Activated T-cell treated with anti-CD3 and anti-CD28 coated beads for 48 hours (primary cell): ENCODE data around the gene PJVK.
"Not testable (repeated sequence)": the region's sequence is repeated elsewhere in the genome, so short reads cannot be mapped to it uniquely, and the experiment has no call there.

Experiments used
- DNase-seq: peaks from one replicate; pipeline ENCODE4 v3.0.0-alpha.2; 2020; ENCODE audit warnings: low read depth

PJVK gene

GRCh38 chr2:178450774-178451525 is at the start of gene PJVK, which contains the start of gene PRKRA:
Gene PJVK, plus strand, starts transcription at chr2:178451378. Its CDS starts 2,032 bp downstream, at chr2:178453410.
Gene PRKRA, minus strand, starts transcription at chr2:178451175. Its CDS starts 145 bp downstream, at chr2:178451030.
- DNase-seq = peak; percentile 96

DNA sequence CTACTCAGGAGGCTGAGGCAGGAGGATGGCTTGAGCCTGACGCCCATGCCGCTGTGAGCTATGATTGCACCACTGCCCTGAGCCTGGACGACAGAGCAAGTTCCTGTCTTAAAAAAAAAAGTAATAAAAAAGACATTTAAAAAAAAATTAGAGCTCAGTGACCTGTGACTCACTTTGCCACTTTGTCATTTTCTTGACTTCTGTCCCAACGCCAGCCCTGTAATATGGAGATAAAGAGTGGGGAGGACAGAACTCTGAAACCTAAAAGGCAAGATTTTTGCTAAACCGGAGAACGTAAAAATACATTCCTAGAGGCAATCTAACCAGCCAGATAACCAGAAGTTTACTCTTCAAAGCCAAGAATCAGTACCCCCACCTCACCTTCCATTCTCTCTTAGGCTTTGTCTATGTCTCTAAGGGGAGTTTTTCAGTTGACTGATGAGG is 49.2 kb upstream of the PJVK start:
- no peak for DNase-seq

- no peak for DNase-seq
Observed at GRCh38 chr2:178403671-178404306, 47.4 kb upstream of the PJVK start.

DNA sequence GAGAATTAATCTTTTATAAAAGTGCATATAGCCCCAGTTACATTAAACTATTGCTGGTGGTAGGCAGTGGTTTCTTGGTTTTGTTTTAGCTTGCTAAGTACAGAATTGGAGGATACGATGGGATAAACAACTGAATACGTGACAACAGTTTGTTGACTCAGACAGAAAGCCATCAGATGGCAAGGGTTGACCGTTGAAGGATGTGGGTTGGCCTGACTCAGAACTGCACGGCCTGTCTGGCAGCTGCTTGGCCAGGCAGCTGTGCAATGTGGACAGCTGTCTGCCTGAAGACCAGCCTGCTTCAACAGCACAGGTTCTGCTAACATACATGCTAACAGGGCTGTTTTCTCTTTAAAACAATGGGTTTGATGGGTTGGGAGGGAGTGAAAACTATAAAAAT is 46.8 kb upstream of the PJVK start:
- DNase-seq = peak; percentile 3

- DNase-seq = no peak
Observed at GRCh38 chr2:178409261-178409660, 41.9 kb upstream of the PJVK start.

DNA sequence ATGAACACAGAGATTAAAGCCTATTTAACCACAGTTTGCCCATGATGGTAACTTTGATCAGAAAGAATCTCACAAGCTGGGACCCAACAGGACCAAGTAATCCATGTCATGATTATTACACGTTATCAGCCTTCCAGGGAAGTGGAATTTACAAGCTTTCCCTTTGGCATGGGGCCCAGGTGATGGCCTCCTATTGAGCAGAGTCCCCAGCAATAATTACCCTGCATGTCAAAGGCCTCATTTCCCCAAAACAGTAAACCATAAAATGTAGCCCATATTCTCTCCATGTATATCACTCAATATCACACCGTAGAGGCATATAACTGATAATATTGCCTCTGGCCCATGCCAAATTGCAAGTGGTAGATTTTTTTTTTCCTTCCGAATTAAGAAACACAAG is 39.1 kb upstream of the PJVK start:
- no peak for DNase-seq

GRCh38 chr2:178412453-178412852 is 38.7 kb upstream of the PJVK start:
- not testable (repeated sequence) for DNase-seq

DNA sequence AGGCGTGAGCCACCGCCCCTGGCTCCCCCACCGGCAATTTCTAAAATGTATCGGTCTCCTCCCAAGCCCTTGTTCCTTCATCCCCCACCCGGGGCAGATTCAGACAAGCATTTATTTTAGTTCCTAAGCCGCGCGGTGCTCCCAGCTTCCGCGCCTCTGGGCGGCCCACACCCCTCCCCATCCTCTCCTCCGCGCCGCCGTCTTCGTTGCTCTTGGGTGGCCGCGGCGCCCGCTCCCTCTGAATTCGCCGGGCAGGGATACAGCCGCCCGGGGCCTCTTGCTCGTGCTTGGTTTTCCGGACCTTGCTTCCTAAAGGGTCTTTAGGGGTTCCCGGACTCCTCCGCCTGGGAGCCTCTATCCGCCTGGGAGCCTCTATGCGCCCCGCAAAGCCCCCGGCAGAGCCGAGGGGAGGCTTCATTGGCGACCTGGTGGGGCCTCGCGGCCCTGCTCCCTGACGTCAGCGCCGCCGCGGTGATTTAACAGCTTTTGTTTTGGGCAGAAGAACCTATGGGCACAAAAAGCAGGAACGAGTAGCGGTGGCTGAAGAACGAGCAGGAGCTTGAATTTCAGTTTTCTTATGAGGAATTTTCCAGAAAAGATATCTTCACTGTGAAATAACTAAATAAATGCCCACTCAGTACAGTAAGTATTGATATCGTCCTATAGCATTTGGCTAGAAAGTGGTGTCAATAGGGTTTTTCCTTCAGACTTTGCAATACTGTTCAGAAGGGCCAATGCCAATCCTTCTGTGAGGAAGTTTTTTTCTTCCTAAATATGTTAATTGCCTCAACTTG is 37.5 kb upstream of the PJVK start:
- DNase-seq = peak; percentile 74

DNA sequence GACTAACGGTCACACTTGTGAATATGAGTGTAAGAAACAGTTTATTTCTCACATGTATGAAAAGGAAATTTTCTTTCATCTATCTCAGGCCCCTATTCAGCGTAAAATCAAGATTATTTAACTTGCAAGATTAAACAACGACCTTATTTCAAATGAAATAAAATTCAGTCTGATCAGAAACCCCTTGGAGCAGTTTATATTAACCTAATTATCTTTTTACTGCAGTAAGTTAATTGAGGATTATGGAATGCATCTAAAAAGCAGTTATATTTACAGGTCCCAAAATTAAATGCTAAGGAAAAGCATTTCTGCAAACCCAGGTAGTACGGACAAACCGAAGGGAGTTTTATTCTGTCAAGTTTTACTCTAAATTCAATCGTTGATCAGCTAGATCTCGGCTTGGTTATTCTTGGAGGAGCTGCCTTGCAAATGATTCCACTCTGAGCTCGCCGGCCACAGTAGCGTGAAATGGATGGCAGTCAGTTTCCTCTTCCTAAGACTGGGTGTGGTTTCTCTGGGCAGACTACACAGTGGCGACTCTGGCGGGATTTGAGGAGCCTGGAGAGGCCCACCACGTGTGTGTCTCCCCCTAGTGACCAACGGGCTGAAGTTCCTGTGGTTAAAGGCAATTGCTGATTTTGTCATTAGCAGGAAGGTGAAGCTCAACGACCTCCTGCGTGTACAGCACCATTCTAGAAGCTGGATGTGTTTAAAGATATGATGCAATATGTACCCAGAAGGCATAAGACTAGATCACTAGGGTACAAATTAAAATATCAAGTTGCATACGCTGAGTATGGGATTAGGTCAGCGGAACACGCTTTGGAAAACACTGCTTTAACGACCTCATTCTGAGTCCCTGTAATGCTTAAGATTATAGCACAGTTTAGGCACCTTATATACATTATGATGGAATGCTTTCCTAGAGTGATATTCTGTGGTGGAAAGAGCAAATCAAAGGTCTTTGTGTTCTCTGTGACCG is 36.6 kb upstream of the PJVK start:
- DNase-seq = peak; percentile 75

DNA sequence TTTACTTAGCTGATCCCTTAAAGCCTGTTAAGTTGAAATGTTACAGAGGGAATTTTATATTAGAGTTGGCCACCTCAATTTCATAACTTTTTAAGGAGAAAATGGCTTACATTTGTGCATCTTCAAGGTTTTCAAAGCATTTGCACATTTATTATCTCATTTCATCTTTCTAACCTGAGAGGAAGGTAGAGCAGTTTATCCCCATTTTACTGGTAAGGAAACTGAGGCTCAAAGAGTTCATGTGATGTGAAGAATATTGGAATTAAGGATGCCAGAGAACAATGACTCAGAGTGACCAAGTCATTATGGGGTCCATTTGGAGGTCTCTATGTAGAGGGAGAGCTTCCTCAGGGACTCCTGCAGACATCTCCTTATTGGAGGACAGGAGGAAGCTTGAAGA is 35.2 kb upstream of the PJVK start:
- no peak for DNase-seq

DNA sequence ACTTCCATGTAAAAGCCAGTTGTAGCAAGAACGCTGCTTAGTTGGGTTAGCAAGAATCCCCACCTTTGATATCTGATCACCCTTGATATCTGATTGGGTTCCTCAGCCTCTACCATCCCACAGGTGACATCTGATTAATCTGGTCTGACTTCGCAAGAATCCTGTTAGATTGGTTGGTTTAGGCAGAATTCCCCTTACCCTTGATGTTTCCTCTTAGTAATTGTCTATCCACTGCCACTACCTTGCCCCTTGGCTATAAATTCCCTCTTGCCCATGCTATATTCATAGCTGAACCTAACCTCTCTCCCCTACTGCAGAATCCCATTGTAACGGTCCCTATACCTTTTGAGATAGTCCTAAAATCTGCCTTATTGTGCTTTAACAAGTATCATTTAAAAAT is 33.3 kb upstream of the PJVK start:
- no peak for DNase-seq

- no peak for DNase-seq
Observed at GRCh38 chr2:178418426-178418825, 32.8 kb upstream of the PJVK start.

GRCh38 chr2:178419123-178419522 is 32.1 kb upstream of the PJVK start:
- DNase-seq = no peak

DNA sequence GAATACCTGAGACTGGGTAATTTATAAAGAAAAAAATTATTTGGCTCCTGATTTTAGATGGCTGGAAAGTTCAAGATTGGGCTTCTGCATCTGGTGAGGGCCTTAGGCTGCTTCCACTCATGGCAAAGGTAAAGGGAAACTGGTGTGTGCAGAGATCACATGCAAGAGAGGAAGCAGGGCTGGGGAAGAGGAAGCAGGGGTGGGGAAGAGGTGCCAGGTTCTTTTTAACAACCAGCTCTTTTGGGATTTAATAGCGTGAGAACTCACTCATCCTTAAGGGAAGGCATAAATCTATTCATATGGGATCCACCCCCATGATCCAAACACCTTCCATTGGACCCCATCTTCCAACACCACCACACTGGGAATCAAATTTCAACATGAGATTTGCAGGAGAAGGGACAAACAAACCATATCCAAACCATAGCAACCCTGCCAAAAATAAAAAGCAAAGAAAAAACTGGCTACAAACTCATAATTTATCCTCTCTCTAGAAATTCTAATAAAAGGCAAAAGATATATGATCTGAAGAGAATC is 30.6 kb upstream of the PJVK start:
- no peak for DNase-seq

DNA sequence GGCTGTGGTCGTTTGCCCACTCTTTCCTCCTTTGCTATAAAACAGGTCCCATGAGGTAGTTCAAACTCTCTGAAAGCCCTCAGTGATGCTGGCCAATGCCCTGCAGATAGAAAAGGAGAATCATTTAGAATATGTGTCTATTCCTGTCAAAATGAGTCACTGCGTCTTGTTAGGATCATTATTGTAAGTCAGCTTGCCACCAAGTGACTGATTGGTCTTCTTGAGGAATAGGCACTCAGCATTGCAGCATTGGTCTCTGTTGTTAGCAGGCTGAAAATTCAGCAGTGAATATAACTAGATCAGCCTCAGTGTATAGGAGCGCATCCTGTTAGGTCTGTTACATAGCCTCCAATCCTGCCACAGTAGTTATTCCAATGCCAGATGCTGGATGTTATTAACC is 29.1 kb upstream of the PJVK start:
- DNase-seq = no peak

DNA sequence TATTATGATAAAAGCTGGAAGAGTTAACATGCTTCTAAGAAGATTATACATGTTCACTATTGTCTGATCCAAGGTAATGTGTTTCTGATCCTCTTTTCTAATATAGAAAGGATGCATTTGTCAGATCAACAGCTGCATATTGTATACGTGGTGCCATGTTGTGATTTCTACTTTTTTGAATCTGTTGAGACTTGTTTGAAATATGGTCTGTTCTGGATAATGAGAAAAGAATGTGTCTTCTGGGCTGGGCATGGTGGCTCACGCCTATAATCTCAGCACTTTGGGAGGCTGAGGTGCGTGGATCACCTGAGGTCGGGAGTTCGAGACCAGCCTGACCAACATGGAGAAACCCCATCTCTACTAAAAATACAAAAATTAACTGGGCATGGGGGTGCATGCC is 27.4 kb upstream of the PJVK start:
- DNase-seq = not testable (repeated sequence)

DNA sequence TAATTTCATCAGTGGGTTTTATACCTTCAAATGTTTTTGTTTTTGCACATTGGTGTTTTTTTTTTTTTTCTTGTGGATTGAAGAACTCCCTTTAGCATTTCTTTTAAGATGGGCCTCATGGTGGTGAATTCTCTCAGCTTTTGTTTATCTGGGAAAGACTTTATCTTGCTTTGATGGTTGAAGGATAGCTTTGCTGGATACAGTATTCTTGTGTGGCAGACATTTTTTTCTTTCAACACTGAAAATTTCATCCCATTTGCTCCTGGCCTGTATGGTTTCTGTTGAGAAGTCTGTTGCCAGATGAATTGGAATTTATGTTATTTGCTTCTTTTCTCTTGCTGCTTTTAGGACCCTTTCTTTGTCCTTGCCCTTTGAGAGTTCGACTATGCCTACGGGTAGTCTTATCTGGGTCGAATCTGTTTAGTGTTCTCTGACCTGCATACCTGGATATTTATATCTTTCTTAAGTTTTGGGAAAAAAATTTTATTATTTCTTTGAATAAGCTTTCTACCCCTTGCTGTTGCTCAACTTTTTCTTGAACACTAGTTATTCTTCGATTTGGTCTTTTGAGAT is 25.8 kb upstream of the PJVK start:
- no peak for DNase-seq

- no peak for DNase-seq
Observed at GRCh38 chr2:178426388-178426787, 24.8 kb upstream of the PJVK start.

DNA sequence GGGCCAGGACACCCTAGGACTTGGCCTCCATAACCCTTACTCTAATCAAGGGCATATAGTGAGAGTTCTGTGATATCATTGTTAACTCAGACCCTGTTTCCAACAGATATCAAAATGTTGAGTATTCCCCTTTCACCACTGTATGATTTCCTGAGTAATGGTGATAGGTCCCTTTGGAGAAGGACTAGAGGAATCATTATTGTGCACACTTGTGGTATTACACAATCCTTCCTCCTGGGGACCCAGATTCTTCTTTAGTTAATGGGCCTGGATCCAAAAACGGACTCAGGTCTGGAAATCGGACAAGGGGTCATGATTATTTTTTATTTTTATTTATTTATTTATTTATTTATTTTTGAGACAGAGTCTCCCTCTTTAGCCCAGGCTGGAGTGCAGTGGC is 23.7 kb upstream of the PJVK start:
- DNase-seq = no peak

DNA sequence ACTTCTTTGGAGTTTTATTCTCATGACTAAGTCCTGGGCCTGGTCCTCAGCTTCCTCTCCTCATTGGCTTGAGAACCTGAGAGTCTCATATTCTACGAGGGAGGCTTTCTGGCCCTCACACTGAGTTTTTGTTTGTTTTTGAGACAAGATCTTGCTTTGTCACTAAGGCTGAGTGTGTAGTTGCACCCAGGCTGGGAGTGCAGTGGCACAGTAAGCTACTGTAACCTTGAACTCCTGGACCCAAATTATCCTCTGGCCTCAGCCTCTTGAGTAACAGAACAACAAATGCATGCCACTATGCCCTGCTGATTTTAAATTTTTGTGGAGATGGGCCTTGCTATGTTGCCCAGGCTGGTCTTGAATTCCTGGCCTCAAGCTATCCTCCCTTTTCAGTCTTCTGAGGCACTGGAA is 22.8 kb upstream of the PJVK start:
- no peak for DNase-seq

- DNase-seq = no peak
Observed at GRCh38 chr2:178429336-178429735, 21.8 kb upstream of the PJVK start.
